ENCODE data around the gene IL17RA. TPM values are rescaled to one million over a fixed set of nuclear protein-coding genes. Genes with fewer than 3 reads are reported as not detected.
A peak's percentile ranks its signal among the peaks of the same experiment; 100 is the strongest.

IL17RA gene
- total RNA-seq, 2 donors from 2014 or later: 7.9 to 12.2 TPM

- Histone ChIP-seq H3K27me3 (no peaks in the 10 kb centered on the region), H3K36me3 (no peaks in the 10 kb centered on the region), H3K27ac (peak overlapping the region; percentile 87 to 89), H3K4me1 (peaks cover 0 to 29% of the 10 kb centered on the region in 2 donors), H3K4me3 (peak overlapping the region; percentile 83 to 91), H3K9me3 (no peaks in the 10 kb centered on the region)
- no peak for DNase-seq (ENCODE audit: low spot score)
- no peak for TF ChIP-seq CTCF (IDR thresholded peaks at IDR 0.05)
Measured at GRCh38 chr22:17085277-17086181, 729 bp downstream of the IL17RA start.

- DNase-seq (ENCODE audit: low spot score): no peak
- TF ChIP-seq CTCF (IDR thresholded peaks at IDR 0.05): no peak
- Histone ChIP-seq H3K4me3 (peak overlapping the region; percentile 83 to 91), H3K27me3 (no peaks in the 10 kb centered on the region), H3K36me3 (no peaks in the 10 kb centered on the region), H3K9me3 (no peaks in the 10 kb centered on the region), H3K4me1 (peaks cover 0 to 32% of the 10 kb centered on the region in 2 donors), H3K27ac (peak overlapping the region in 1 of 2 donors; percentile 87)
Measured at GRCh38 chr22:17086296-17086695, 1.5 kb downstream of the IL17RA start.

- no peaks in the 10 kb centered on the region for H3K36me3 ChIP-seq
- DNase-seq (ENCODE audit: low spot score): no peak
- TF ChIP-seq CTCF (IDR thresholded peaks at IDR 0.05): no peak
- H3K27me3 ChIP-seq: no peaks in the 10 kb centered on the region
- no peak overlapping the region for H3K27ac ChIP-seq
- peak overlapping the region in 1 of 2 donors; percentile 91 for H3K4me3 ChIP-seq
- peaks cover 0 to 32% of the 10 kb centered on the region in 2 donors for H3K4me1 ChIP-seq
- no peaks in the 10 kb centered on the region for H3K9me3 ChIP-seq
Measured at GRCh38 chr22:17086788-17087497, 2.1 kb downstream of the IL17RA start.

- H3K36me3 ChIP-seq: no peaks in the 10 kb centered on the region
- H3K27ac ChIP-seq: no peak overlapping the region
- H3K4me1 ChIP-seq: peaks cover 0 to 32% of the 10 kb centered on the region in 2 donors
- TF ChIP-seq CTCF (IDR thresholded peaks at IDR 0.05): no peak
- DNase-seq (ENCODE audit: low spot score): no peak
- H3K27me3 ChIP-seq: no peaks in the 10 kb centered on the region
- H3K4me3 ChIP-seq: no peak overlapping the region
- H3K9me3 ChIP-seq: no peaks in the 10 kb centered on the region
Measured at GRCh38 chr22:17087498-17088131, 2.8 kb downstream of the IL17RA start.

GRCh38 chr22:17090550-17090949 is 5.8 kb downstream of the IL17RA start:
- no peaks in the 10 kb centered on the region for H3K27me3 ChIP-seq
- H3K4me3 ChIP-seq: no peak overlapping the region
- no peaks in the 10 kb centered on the region for H3K36me3 ChIP-seq
- H3K27ac ChIP-seq: no peak overlapping the region
- H3K4me1 ChIP-seq: peaks cover 0 to 23% of the 10 kb centered on the region in 2 donors
- no peak for DNase-seq (ENCODE audit: low spot score)
- no peaks in the 10 kb centered on the region for H3K9me3 ChIP-seq
- no peak for TF ChIP-seq CTCF (IDR thresholded peaks at IDR 0.05)
